GM12878 (cell line): ENCODE results near the gene FAM81A. TPM values are rescaled to one million over a fixed set of nuclear protein-coding genes. Genes with fewer than 3 reads are reported as not detected.

Experiments
- ATAC-seq: fragments of 200-7000 bp; cut with Tn5 transposase; 3 replicates; pipeline ENCODE4 v1.9.1; 2020; ENCODE audit warnings: mild to moderate bottlenecking, moderate library complexity
- BruUV-seq: library from RNA; stranded (reverse); fragments of 400-500 nt; replicated peaks from 2 replicates; lab custom pipeline; 2021; lab: Mats Ljungman, UMichigan
- CTCF ChIA-PET: fragments of 300-600 bp; sonication (Branson Sonifier 250); formaldehyde crosslinking; extraction: SDS; loops from one replicate; lab custom pipeline; 2021; ENCODE audit warnings: inconsistent platforms; lab: Yijun Ruan, JAX
- POLR2A ChIA-PET: fragments of 350-600 bp; formaldehyde crosslinking; extraction: SDS; loops from one replicate; lab custom pipeline; 2021; ENCODE audit warnings: inconsistent platforms; lab: Charles Lee
- RAD21 ChIA-PET: fragments of 300-600 bp; sonication (Branson Sonifier 250); formaldehyde crosslinking; loops from one replicate; lab custom pipeline; 2023; ENCODE audit warnings: antibody characterized with exemption; ENCODE audit not compliant: unreplicated experiment; lab: Charles Lee
- SMC1A ChIA-PET: fragments of 300-600 bp; sonication (Branson Sonifier 250); formaldehyde crosslinking; loops from one replicate; lab custom pipeline; 2023; ENCODE audit not compliant: unreplicated experiment, uncharacterized antibody; lab: Charles Lee
- DNase-seq: peaks from one replicate; pipeline ENCODE4 v3.0.0-alpha.2; 2011; ENCODE audit warnings: low read depth, low spot score
- FAIRE-seq: peaks from 3 replicates; lab custom pipeline; 2011; peaks lifted over from hg19 to GRCh38; lab: Jason Lieb, UNC
- H2AFZ ChIP-seq: 2 replicates; pipeline ENCODE4 v1.6.0; 2011; ENCODE audit warnings: low read depth, low read length, control low read depth; ENCODE audit not compliant: control insufficient read depth
- H3K27ac ChIP-seq: 2 replicates; pipeline ENCODE4 v1.5.1; 2011; ENCODE audit warnings: control low read depth; ENCODE audit not compliant: control insufficient read depth, insufficient read depth
- H3K27me3 ChIP-seq, 2 experiments: replicated peaks in 1 of 2; 2 replicates each; pipeline versions ENCODE4 v1.6.0 to v1.6.1; 2011; ENCODE audit warnings: low read length in 1 of 2; ENCODE audit not compliant: control insufficient read depth in 2 of 2, insufficient read depth in 2 of 2
- H3K36me3 ChIP-seq, 2 experiments: 2 replicates each; pipeline ENCODE4 v1.5.1; 2011; ENCODE audit warnings: low read length in 1 of 2; ENCODE audit not compliant: control insufficient read depth in 2 of 2, insufficient read depth in 2 of 2
- H3K4me1 ChIP-seq: 2 replicates; pipeline ENCODE4 v1.6.1; 2011; ENCODE audit warnings: mild to moderate bottlenecking, low read length, moderate library complexity, mixed read lengths; ENCODE audit not compliant: control insufficient read depth, insufficient read depth
- H3K4me2 ChIP-seq: 2 replicates; pipeline ENCODE4 v1.6.0; 2011; ENCODE audit warnings: control low read depth; ENCODE audit not compliant: control insufficient read depth, insufficient read depth
- H3K4me3 ChIP-seq: fragments of 200-600 bp; sonication (generic); 2 replicates; pipeline ENCODE4 v1.5.1; 2016
- H3K79me2 ChIP-seq: 2 replicates; pipeline ENCODE4 v1.6.0; 2011; ENCODE audit warnings: low read length; ENCODE audit not compliant: control insufficient read depth, insufficient read depth
- H3K9ac ChIP-seq: 2 replicates; pipeline ENCODE4 v1.8.0; 2011; ENCODE audit warnings: low read length, control low read depth, mixed read lengths; ENCODE audit not compliant: control insufficient read depth, insufficient read depth
- H3K9me3 ChIP-seq: replicated peaks from 3 replicates; pipeline ENCODE4 v1.5.1; 2011; ENCODE audit warnings: mild to moderate bottlenecking, low read length; ENCODE audit not compliant: control insufficient read depth, insufficient read depth
- H4K20me1 ChIP-seq: 2 replicates; pipeline ENCODE4 v1.6.0; 2011; ENCODE audit not compliant: control insufficient read depth, insufficient read depth
- BACH1 ChIP-seq: fragments of 450-650 bp; IDR thresholded peaks from 2 replicates; pipeline ENCODE4 v1.6.1; 2017; ENCODE audit warnings: mild to moderate bottlenecking, borderline replicate concordance
- CHD2 ChIP-seq: IDR thresholded peaks from 2 replicates; pipeline ENCODE4 v1.6.1; 2011; ENCODE audit warnings: low read depth, low read length, improper control_type of control experiment, borderline replicate concordance
- E4F1 ChIP-seq: fragments of 450-650 bp; IDR thresholded peaks from 2 replicates; pipeline ENCODE4 v1.6.1; 2018; ENCODE audit warnings: borderline replicate concordance, mild to moderate bottlenecking; ENCODE audit not compliant: partially characterized antibody
- GABPA ChIP-seq: IDR thresholded peaks from 2 replicates; pipeline ENCODE4 v1.6.1; 2014; ENCODE audit warnings: antibody characterized with exemption, low read depth, mild to moderate bottlenecking, inconsistent platforms
- IRF4 ChIP-seq: IDR thresholded peaks from 2 replicates; pipeline ENCODE4 v1.6.1; 2011; ENCODE audit warnings: low read depth, low read length
- LARP7 ChIP-seq: fragments of 450-650 bp; IDR thresholded peaks from 2 replicates; pipeline ENCODE4 v1.6.1; 2017; ENCODE audit warnings: mild to moderate bottlenecking
- NFYA ChIP-seq: IDR thresholded peaks from 2 replicates; pipeline ENCODE4 v1.6.1; 2011; ENCODE audit warnings: low read depth, mild to moderate bottlenecking, low read length, improper control_type of control experiment, borderline replicate concordance
- PAX5 ChIP-seq: IDR thresholded peaks from 2 replicates; pipeline ENCODE4 v1.6.1; 2011; ENCODE audit warnings: low read depth, low read length, borderline replicate concordance
- SIX5 ChIP-seq: IDR thresholded peaks from 2 replicates; pipeline ENCODE4 v1.6.1; 2011; ENCODE audit warnings: mild to moderate bottlenecking, low read depth, low read length, moderate library complexity; ENCODE audit not compliant: severe bottlenecking
- SMARCA5 ChIP-seq: fragments of 450-650 bp; IDR thresholded peaks from 2 replicates; pipeline ENCODE4 v1.6.1; 2017; ENCODE audit warnings: mild to moderate bottlenecking
- SP1 ChIP-seq: IDR thresholded peaks from one replicate; pipeline ENCODE4 v1.6.1; 2011; ENCODE audit warnings: low read depth, low read length
- WGBS: methylation state at CpG from one replicate; pipeline ENCODE4 v1.1.6; 2016; ENCODE audit warnings: low lambda C conversion rate; ENCODE audit not compliant: insufficient replicate concordance, insufficient coverage; ENCODE audit errors: missing lambda C conversion rate; 5-methylcytosine and 5-hydroxymethylcytosine counted together
- in situ Hi-C: fragments of 300-500 bp; cut with MboI; formaldehyde crosslinking; loops from 9 replicates; pipeline ENCODE4 v1.14.3; 2018; ENCODE audit warnings: mixed read lengths
- intact Hi-C: fragments of 100-400 bp; cut with micrococcal nuclease; formaldehyde crosslinking; loops from one replicate; pipeline ENCODE4 v1.14.2; 2022; ENCODE audit not compliant: unreplicated experiment
- polyA plus RNA-seq, 11 experiments: library from polyadenylated mRNA; depleted of rRNA in 4 of 11; unstranded in 6 of 11; stranded (reverse) in 5 of 11; fragments of >200 nt; fragmentation: Nextera tagmentation in 4 of 11; fragmentation: Illumina TruSeq in 1 of 11; extraction: Ambion mirVana in 4 of 11; extraction: Trizol in 1 of 11; gene quantifications; 1 replicate in 1 of 11; 2 replicates in 10 of 11; pipeline versions ENCODE4 v1.2.1 to v1.2.3, GENCODE V29; 2011 to 2016; ENCODE audit warnings: inconsistent platforms in 2 of 11, missing spikeins in 2 of 11, low read depth in 1 of 11
- total RNA-seq, 4 experiments: library from RNA; depleted of rRNA in 3 of 4; stranded (reverse); fragments of >200 nt in 3 of 4; fragmentation: Illumina TruSeq in 1 of 4; extraction: Trizol in 1 of 4; gene quantifications; 2 replicates each; pipeline versions ENCODE4 v1.2.1 to v1.2.3, GENCODE V29; 2013 to 2021
- TF ChIP-seq, protein P1 (sequence below): fragments of 450-650 bp; IDR thresholded peaks from 2 replicates; pipeline ENCODE4 v1.6.1; 2017; ENCODE audit warnings: mild to moderate bottlenecking
- TF ChIP-seq, protein P2 (sequence below): IDR thresholded peaks from 2 replicates; pipeline ENCODE4 v1.6.1; 2011; ENCODE audit warnings: low read depth, low read length, improper control_type of control experiment, borderline replicate concordance

The FAM81A gene
- total and polyA plus RNA-seq, 10 of the 15 experiments (the other 5 are each of a cell fraction or from before 2014, with no cell fraction given), result 0.18 to 34.5 (median 16.2) TPM

- DNase-seq, result no peak
- CTCF ChIA-PET, result no interaction called here
- Histone ChIP-seq H3K4me2 (no peak overlapping the region), H2AFZ (no peak overlapping the region), H3K79me2 (no peaks in the 10 kb centered on the region), H3K27ac (no peak overlapping the region), H3K36me3 (no peaks in the 10 kb centered on the region), H3K9ac (no peak overlapping the region), H3K4me3 (no peak overlapping the region), H3K9me3 (no peaks in the 10 kb centered on the region), H4K20me1 (no peaks in the 10 kb centered on the region), H3K27me3 (no peaks in the 10 kb centered on the region), H3K4me1 (peaks cover 47% of the 10 kb centered on the region)
- POLR2A ChIA-PET, result no interaction called here
- SMC1A ChIA-PET, result no interaction called here
- no peak for FAIRE-seq
- no peak for ATAC-seq
- intact Hi-C loops (no loop called here), in situ Hi-C loops (no loop called here)
- TF ChIP-seq IRF4 (no peak), PAX5 (no peak), BACH1 (no peak), SMARCA5 (no peak), NFYA (no peak), E4F1 (no peak), GABPA (no peak), LARP7 (no peak), SIX5 (no peak), SP1 (no peak), CHD2 (no peak)
- TF ChIP-seq, protein P1, sequence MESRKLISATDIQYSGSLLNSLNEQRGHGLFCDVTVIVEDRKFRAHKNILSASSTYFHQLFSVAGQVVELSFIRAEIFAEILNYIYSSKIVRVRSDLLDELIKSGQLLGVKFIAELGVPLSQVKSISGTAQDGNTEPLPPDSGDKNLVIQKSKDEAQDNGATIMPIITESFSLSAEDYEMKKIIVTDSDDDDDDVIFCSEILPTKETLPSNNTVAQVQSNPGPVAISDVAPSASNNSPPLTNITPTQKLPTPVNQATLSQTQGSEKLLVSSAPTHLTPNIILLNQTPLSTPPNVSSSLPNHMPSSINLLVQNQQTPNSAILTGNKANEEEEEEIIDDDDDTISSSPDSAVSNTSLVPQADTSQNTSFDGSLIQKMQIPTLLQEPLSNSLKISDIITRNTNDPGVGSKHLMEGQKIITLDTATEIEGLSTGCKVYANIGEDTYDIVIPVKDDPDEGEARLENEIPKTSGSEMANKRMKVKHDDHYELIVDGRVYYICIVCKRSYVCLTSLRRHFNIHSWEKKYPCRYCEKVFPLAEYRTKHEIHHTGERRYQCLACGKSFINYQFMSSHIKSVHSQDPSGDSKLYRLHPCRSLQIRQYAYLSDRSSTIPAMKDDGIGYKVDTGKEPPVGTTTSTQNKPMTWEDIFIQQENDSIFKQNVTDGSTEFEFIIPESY, result no peak
- TF ChIP-seq, protein P2, sequence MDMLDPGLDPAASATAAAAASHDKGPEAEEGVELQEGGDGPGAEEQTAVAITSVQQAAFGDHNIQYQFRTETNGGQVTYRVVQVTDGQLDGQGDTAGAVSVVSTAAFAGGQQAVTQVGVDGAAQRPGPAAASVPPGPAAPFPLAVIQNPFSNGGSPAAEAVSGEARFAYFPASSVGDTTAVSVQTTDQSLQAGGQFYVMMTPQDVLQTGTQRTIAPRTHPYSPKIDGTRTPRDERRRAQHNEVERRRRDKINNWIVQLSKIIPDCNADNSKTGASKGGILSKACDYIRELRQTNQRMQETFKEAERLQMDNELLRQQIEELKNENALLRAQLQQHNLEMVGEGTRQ, result no peak
- RAD21 ChIA-PET, result no interaction called here
- BruUV-seq, result no TSS peak
- 27% methylated on average over 3 of the region's 3 CpGs for WGBS
Measured at GRCh38 chr15:59540654-59541053, 102.7 kb downstream of the FAM81A start.
